Measurements from ENCODE around the gene ING1.

The ING1 gene

GRCh38 chr13:110772091-110772984 is 58.8 kb downstream of the ING1 start:
- no peak for DNase-seq (ENCODE audit: low read depth)

Measured in stimulated activated CD8-positive, alpha-beta memory T cell treated with anti-CD3 and anti-CD28 coated beads, Interleukin-15, amount 100 ng/mL, for 24 hours (primary cell).